Measurements from ENCODE around the gene PCNP.

- TF ChIP-seq, protein P1, sequence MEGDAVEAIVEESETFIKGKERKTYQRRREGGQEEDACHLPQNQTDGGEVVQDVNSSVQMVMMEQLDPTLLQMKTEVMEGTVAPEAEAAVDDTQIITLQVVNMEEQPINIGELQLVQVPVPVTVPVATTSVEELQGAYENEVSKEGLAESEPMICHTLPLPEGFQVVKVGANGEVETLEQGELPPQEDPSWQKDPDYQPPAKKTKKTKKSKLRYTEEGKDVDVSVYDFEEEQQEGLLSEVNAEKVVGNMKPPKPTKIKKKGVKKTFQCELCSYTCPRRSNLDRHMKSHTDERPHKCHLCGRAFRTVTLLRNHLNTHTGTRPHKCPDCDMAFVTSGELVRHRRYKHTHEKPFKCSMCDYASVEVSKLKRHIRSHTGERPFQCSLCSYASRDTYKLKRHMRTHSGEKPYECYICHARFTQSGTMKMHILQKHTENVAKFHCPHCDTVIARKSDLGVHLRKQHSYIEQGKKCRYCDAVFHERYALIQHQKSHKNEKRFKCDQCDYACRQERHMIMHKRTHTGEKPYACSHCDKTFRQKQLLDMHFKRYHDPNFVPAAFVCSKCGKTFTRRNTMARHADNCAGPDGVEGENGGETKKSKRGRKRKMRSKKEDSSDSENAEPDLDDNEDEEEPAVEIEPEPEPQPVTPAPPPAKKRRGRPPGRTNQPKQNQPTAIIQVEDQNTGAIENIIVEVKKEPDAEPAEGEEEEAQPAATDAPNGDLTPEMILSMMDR (IDR thresholded peaks at IDR 0.05), result no peak
- no peak for TF ChIP-seq EP300 (IDR thresholded peaks at IDR 0.05)
These were observed 69.2 kb downstream of the PCNP start for GRCh38 chr3:101643009-101643844.

Measured in gastroesophageal sphincter (tissue), 3 donors.